ENCODE measurements around the gene MCF2L.

Gene MCF2L

GRCh38 chr13:112983042-112983305, 14.0 kb downstream of the MCF2L start:
- DNase-seq, result no peak

DNA sequence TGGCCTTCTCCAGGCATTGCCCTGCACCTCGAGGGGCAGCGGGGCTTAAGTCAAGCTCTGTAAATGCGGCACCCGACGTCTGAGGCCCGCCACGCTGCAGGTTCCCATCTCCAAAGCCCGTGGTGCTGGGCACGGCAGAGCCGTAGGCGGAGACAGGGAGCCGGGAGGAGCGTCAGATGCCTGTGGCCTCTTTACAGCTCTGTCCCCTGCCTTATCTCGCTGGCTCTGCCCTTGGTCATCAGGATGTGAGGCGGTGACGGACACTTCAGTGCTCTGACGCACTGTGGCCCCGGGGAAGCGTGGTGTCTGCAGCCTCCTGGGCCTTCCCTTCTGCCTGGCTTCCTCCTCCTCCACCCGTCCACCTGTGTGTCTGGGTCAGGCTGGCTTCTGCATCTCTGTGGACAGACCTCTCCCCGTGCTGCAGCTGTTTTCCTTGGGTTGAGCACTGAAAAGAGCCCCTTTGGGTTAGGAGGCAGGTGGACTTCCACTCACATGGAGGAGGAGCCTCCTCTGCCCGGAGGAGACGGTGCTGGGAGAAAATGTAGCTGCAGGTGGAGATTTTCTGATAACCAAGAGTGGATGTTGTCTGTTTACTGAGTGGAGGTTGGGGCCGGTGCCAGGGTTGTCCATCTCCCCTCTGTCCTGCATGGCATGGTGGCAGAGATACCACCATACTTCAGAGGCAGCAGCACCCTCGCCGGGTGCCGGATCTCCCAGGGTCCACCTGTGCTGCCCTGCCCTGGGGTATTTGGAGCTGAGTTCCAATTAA, 14.6 kb downstream of the MCF2L start:
- DNase-seq, result no peak

- DNase-seq, result no peak
These were observed 15.5 kb downstream of the MCF2L start for GRCh38 chr13:112984501-112984900.

GRCh38 chr13:112984954-112985802, 16.2 kb downstream of the MCF2L start:
- no peak for DNase-seq

GRCh38 chr13:112985803-112986408, 16.9 kb downstream of the MCF2L start:
- no peak for DNase-seq

DNA sequence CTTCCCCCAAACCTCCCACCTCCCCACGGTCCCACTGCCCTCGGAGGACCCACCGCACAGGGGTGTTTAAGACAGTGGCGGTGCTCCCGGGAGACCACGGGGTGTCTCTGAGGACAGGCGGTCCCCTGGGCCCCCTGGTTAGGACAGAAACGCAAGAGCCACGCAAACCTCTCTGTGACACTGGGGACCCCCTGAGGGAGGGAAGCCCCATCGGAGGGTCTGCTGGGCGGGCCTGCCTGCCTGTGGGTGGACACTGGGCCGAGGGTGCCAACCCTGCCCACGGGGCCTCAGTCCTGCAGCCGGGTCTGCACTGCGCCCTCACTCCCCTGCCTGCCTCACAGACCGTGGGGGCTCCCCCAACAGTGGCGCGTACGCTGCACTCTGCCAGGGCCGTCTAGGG, 17.5 kb downstream of the MCF2L start:
- no peak for DNase-seq

DNA sequence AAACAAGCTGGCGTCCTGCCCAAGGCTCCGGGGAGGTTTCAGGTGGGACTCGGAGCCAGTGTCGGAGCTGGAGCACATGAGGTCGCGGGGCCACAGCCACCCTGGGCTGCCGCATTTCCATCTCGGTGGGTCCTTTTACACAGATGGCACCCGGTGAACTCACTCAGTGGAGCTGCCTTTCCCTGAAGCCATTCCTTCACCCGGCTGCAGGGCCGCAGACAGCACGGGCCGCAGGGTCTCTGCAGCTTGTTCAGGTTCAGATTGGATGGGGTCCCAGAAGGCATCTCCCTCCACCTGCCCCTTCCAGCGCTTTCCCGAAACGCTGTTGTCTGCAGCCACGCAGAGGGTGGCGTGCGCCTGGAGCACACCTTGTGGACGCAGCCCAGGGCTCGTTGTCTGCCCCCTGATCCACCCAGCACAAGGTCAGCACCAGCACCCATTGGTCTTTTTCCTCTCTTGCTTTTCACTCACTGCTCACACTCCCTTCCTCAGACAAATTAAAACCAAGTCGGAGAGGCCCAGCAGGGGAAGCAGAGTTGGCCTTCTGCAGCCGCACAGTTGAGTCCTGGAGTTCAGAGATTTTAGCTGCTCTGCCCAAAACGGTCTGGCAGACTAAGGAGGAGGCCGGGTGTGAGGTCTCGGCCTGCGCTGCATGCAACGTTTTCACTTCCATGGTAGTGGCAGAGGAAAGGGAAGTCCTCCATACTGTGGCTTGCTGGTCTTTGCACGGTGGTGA, 18.1 kb downstream of the MCF2L start:
- no peak for DNase-seq

DNA sequence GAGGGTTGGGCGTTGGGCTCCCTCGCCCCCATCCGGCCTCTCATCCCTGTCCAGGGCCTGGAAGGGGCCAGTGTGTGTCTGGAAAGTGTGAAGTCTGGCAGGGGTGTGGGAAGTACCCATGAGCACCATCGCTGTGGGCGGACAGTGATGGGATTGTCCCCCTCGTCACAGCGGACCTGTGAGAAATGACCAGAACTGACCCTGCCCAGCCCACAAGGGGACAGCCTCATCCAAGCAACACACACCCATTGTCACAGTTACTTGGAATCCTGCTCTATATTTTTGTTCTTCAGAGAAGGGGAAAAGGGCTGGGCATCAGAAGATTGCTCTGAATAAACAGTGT, 18.6 kb downstream of the MCF2L start:
- no peak for DNase-seq

DNA sequence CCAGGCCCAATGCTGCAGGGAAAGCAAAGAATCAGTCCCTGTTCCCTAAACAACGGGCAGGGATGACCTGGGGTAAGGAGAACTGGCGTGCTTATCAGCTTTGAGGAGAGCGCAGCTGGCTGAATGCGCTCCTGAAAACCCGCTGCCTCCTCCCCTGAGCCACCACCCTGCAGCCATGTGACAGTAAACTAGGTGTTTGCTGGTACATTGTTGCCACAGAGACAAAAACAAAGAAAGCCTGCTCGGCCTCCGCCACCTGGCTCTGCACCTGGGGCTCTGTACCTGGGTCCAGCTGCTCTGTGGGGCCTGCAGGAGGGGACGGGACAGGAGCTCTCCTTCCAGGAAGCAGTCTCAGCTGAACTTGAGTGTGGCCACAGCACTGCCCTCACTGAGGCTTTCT, 21.8 kb downstream of the MCF2L start:
- DNase-seq, result no peak

GRCh38 chr13:112991609-112992008, 22.6 kb downstream of the MCF2L start:
- no peak for DNase-seq

GRCh38 chr13:112992931-112993680, 24.1 kb downstream of the MCF2L start:
- DNase-seq, result no peak

GRCh38 chr13:112994084-112994780, 25.2 kb downstream of the MCF2L start:
- DNase-seq, result no peak

DNA sequence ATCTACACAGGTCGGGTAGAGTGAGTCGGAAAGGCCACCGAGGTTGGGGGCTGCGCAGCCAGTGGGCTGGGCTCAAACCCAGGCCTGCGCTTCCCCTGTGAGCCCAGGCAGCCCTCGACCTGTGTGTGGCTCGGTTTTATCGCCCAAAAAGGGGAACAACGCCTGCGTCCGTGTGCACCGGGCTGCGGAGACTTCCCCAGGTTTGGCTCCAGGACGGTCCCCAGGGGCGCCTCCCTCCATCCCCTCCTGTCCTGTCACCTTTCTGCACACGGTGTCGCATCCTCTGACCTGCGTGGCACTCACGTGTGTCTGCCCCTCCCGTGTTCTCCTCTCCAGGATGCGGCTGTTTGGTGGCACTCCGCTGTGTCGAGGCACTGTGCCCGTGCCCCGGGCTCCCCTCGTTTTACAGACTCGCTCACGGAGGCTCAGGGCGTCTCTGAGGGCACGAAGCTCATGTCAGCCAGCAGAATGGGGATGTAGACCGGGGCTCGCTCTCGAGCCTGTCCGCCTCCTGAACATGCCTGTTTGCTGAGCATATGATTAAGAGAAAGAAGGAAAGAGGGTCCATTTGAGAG, 25.9 kb downstream of the MCF2L start:
- no peak for DNase-seq

- no peak for DNase-seq
These were observed 26.6 kb downstream of the MCF2L start for GRCh38 chr13:112995395-112996191.

GRCh38 chr13:112996671-112997091, 27.7 kb downstream of the MCF2L start:
- no peak for DNase-seq

GRCh38 chr13:112997188-112998130, 28.4 kb downstream of the MCF2L start:
- DNase-seq, result no peak

DNA sequence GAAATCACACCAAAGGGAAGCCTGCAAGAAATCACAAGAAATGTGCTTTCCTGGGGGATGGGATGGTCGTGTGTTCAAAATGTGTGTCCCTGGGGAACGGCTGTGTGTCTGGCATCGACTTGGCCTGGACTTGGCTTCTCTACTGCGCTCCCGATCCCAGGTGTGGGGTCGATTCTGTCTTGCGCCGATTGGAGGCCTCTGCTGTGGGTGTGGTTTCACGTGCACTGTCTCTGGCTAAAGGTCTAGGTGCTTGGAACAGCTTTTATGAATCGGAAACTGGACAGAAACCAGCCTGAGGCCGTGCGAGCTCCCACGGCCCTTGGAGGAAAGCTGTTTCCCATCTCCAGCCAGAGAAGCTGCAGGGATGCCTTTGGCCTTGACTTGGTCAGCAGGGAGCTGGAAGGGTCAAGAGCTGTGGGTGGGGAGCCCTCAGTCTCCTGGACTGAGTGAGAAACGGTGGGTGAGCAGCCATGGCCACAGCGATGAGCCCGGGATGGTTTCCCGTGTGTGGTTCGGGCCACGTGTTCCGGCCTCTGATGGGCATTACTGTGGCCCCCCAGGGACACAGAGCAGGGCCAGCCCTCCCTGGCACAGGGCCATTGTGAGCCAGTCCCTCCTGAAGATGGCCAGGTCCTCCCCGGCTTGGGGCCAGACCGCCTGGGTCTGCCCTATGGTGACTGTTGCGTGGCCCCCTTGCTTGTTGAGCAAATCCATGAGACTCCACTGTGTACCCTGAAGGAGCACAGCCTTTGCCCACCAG, 29.7 kb downstream of the MCF2L start:
- no peak for DNase-seq

DNA sequence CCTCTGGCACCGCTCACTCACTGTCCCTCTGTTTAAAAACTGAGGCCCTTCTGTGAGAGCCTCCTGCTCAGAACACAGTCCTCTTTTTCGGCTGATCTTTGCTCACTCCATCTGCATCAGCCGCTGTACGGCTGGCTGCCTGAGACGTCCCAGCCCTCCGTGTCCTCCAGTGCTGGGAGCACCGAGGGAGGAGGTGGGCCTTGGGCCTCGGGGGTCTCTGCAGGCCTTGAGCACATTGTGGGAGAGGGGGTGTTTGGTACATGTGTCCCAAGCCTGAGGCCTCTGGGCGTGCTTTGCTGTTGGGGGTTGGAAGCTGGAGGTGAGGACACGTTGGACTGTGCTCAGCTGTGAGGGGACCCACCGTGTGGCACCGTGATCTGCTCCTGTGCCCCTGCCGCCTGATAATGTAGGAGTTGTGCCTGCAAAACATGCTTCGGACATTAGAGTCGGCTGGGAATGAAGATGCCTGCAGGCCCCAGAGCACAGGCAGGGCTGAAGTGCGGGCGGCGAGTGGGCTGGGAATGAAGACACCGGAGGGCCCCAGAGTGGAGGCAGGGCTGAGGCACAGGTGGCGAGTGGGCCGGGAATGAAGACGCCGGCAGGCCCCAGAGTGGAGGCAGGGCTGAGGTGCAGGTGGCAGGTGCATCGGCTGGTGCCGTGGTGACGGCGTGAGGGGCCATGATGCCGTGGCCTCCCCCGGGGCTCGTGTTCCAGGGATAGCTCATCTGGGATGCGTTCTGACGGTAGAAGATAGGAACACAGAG, 30.6 kb downstream of the MCF2L start:
- no peak for DNase-seq

Data from bone marrow (tissue), 2 donors.